ENCODE results near the gene RASSF10.

The RASSF10 gene

DNA sequence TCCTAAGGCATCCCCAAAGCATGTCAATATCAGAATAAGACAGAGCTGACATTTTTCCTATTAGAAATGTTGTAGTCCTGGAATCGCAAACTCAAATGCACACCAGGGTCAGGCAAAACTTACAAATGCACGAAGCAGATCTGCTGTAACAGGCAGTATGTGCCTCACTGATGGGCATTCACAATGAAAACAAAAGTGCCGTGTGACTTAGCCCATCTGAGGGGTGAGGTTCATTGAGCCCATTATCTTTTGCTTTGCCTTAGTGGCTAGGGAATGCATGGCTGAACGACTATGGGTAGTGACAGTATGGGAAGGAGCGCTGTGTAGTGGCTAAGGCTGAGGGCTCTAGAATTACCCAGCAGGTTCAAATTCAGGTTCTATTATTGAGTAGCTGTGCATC is 43.1 kb upstream of the RASSF10 start:
- no peak for DNase-seq (ENCODE audit: low spot score)
- TF ChIP-seq CTCF (IDR thresholded peaks at IDR 0.05; ENCODE audit: extremely low read depth, missing control alignments), result no peak

DNA sequence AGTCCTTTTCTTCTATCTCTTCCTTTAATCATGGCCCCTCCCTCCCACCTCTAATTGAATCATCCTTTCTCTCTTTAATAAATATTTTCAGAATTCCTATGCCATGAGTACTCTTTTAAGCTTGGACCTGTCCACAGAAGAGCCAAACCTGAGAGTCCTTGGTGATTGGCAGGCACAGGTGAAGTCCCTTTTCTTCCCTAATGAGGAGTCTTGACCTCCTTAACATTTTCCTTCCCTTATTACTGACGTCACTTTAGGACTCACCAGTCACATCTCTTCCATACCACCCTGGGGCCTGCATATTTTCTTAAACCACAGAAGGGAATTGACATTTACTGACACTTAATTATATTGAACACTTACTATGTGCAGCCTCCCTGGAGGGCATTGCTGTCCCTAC is 41.0 kb upstream of the RASSF10 start:
- no peak for TF ChIP-seq CTCF (IDR thresholded peaks at IDR 0.05; ENCODE audit: extremely low read depth, missing control alignments)
- no peak for DNase-seq (ENCODE audit: low spot score)

DNA sequence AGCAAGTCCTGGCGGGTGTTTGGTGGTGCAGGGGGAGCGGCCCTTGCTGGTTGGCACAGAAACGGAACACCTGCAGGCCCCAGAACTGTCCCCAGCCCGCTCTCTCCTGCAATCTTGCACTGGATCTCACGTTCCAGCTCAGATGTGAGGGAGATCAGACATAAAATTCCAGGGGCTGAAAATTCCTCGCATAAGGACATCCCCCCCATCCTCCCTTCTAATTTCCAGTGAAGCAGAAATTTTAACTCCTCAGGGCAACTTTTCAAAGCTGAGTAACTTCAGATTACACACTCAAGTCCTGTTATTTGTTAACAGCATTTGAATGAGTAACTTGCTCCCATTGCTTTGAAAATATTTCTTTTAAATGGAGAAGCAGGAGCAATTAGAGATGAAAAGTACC is 40.3 kb upstream of the RASSF10 start:
- DNase-seq (ENCODE audit: low spot score), result no peak
- no peak for TF ChIP-seq CTCF (IDR thresholded peaks at IDR 0.05; ENCODE audit: extremely low read depth, missing control alignments)

- DNase-seq (ENCODE audit: low spot score), result no peak
- TF ChIP-seq CTCF (IDR thresholded peaks at IDR 0.05; ENCODE audit: extremely low read depth, missing control alignments), result no peak
Measured at GRCh38 chr11:12971955-12972354, 37.2 kb upstream of the RASSF10 start.

GRCh38 chr11:12973528-12974181 is 35.5 kb upstream of the RASSF10 start:
- DNase-seq (ENCODE audit: low spot score), result no peak
- no peak for TF ChIP-seq CTCF (IDR thresholded peaks at IDR 0.05; ENCODE audit: extremely low read depth, missing control alignments)

- DNase-seq (ENCODE audit: low spot score), result no peak
- TF ChIP-seq CTCF (IDR thresholded peaks at IDR 0.05; ENCODE audit: extremely low read depth, missing control alignments), result no peak
Measured at GRCh38 chr11:12975195-12975594, 33.9 kb upstream of the RASSF10 start.

- no peak for TF ChIP-seq CTCF (IDR thresholded peaks at IDR 0.05; ENCODE audit: extremely low read depth, missing control alignments)
- no peak for DNase-seq (ENCODE audit: low spot score)
Measured at GRCh38 chr11:12979928-12980689, 29.0 kb upstream of the RASSF10 start.
